Measurements from ENCODE around the gene CARNS1. TPM values are rescaled to one million over a fixed set of nuclear protein-coding genes. Genes with fewer than 3 reads are reported as not detected.

Gene CARNS1
- total and polyA plus RNA-seq, 2 of the 13 experiments (the other 11 are each of a cell fraction or from before 2014, with no cell fraction given), result not detected

GRCh38 chr11:67405688-67406339, 9.7 kb upstream of the CARNS1 start (continued):
- TF ChIP-seq NFYC (CRISPR knock-in tag; IDR thresholded peaks at IDR 0.05), result no peak
- TF ChIP-seq ZNF33A (CRISPR knock-in tag; IDR thresholded peaks at IDR 0.05; ENCODE audit: borderline replicate concordance), result no peak
- 0 out of 2 replicates have a peak, but pooled peaks have one; percentile 28 for TF ChIP-seq RXRB (CRISPR knock-in tag; IDR thresholded peaks at IDR 0.05; ENCODE audit: borderline replicate concordance)
- peak; percentile 79 for TF ChIP-seq RARA (CRISPR knock-in tag; IDR thresholded peaks at IDR 0.05)
- TF ChIP-seq NFYB (CRISPR knock-in tag; IDR thresholded peaks at IDR 0.05), result no peak
- TF ChIP-seq PHB2 (IDR thresholded peaks at IDR 0.05; ENCODE audit: partially characterized antibody), result no peak
- TF ChIP-seq CAMTA2 (CRISPR knock-in tag; IDR thresholded peaks at IDR 0.05; ENCODE audit: borderline replicate concordance), result no peak
- TF ChIP-seq ZNF350 (CRISPR knock-in tag; IDR thresholded peaks at IDR 0.05; ENCODE audit: borderline replicate concordance, low read depth), result no peak
- TF ChIP-seq ZNF850 (CRISPR knock-in tag; conservative IDR thresholded peaks at IDR 0.05), result no peak
- peak in 1 of 2 experiments; percentile 69; a peak in 2 of 4 replicates for TF ChIP-seq NR2F1 (CRISPR knock-in tag; IDR thresholded peaks at IDR 0.05)
- TF ChIP-seq ZNF713 (CRISPR knock-in tag; IDR thresholded peaks at IDR 0.05), result no peak
- TF ChIP-seq NR2C2 (CRISPR knock-in tag; IDR thresholded peaks at IDR 0.05; ENCODE audit: borderline replicate concordance), result peak; percentile 59
- TF ChIP-seq ARNTL (CRISPR knock-in tag; IDR thresholded peaks at IDR 0.05), result no peak
- no peak for TF ChIP-seq U2AF1 (optimal IDR thresholded peaks at IDR 0.05; ENCODE audit: low read depth, low read length)
- TF ChIP-seq ZNF580 (CRISPR knock-in tag; IDR thresholded peaks at IDR 0.05; ENCODE audit: borderline replicate concordance, low read depth), result no peak
- no peak for TF ChIP-seq DZIP1 (CRISPR knock-in tag; IDR thresholded peaks at IDR 0.05)
- no peak for TF ChIP-seq ZNF552 (CRISPR knock-in tag; IDR thresholded peaks at IDR 0.05; ENCODE audit: borderline replicate concordance)
- no peak for TF ChIP-seq DDIT3 (CRISPR knock-in tag; IDR thresholded peaks at IDR 0.05)
- TF ChIP-seq NR2F2 (IDR thresholded peaks at IDR 0.05; ENCODE audit: borderline replicate concordance, low read depth), result 0 out of 2 replicates have a peak, but pooled peaks have one; percentile 61
- no peak for TF ChIP-seq KDM3A (CRISPR knock-in tag; IDR thresholded peaks at IDR 0.05; ENCODE audit: low read depth)
- TF ChIP-seq, protein P1, sequence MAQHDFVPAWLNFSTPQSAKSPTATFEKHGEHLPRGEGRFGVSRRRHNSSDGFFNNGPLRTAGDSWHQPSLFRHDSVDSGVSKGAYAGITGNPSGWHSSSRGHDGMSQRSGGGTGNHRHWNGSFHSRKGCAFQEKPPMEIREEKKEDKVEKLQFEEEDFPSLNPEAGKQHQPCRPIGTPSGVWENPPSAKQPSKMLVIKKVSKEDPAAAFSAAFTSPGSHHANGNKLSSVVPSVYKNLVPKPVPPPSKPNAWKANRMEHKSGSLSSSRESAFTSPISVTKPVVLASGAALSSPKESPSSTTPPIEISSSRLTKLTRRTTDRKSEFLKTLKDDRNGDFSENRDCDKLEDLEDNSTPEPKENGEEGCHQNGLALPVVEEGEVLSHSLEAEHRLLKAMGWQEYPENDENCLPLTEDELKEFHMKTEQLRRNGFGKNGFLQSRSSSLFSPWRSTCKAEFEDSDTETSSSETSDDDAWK (CRISPR knock-in tag; IDR thresholded peaks at IDR 0.05), result no peak
- TF ChIP-seq KDM1A (CRISPR knock-in tag; IDR thresholded peaks at IDR 0.05), result no peak
- TF ChIP-seq SP1 (IDR thresholded peaks at IDR 0.05), result no peak
- no peak for TF ChIP-seq SP1 (CRISPR knock-in tag; IDR thresholded peaks at IDR 0.05)
- TF ChIP-seq BCL6 (CRISPR knock-in tag; IDR thresholded peaks at IDR 0.05), result peak; percentile 86
- no peak for TF ChIP-seq KLF11 (CRISPR knock-in tag; IDR thresholded peaks at IDR 0.05)
